ENCODE data around the gene C17orf107.

DNA sequence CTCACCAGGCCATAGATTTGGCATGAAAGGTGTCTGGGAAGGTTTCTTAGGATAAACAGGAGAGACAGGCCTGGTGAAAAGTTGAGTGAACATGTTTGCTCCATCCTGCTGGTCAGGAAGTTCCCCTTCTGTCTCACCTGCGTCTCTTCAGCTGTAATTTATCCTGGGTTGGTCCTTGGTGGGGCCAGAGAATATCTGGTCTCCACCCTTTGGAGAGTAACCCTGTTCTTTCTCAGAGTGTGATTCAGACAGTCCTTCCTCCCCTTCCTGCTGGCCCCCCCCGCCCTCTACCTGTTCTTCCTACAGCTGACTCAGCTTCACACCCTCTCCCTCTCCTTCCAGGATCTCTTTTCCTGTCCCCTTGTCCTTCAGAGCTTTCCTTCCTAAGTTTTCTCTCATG, 49.1 kb upstream of the C17orf107 start:
- TF ChIP-seq, protein P1, sequence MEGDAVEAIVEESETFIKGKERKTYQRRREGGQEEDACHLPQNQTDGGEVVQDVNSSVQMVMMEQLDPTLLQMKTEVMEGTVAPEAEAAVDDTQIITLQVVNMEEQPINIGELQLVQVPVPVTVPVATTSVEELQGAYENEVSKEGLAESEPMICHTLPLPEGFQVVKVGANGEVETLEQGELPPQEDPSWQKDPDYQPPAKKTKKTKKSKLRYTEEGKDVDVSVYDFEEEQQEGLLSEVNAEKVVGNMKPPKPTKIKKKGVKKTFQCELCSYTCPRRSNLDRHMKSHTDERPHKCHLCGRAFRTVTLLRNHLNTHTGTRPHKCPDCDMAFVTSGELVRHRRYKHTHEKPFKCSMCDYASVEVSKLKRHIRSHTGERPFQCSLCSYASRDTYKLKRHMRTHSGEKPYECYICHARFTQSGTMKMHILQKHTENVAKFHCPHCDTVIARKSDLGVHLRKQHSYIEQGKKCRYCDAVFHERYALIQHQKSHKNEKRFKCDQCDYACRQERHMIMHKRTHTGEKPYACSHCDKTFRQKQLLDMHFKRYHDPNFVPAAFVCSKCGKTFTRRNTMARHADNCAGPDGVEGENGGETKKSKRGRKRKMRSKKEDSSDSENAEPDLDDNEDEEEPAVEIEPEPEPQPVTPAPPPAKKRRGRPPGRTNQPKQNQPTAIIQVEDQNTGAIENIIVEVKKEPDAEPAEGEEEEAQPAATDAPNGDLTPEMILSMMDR (IDR thresholded peaks at IDR 0.05): no peak
- TF ChIP-seq POLR2A (IDR thresholded peaks at IDR 0.05): no peak
